Effector memory CD8-positive, alpha-beta T cell (primary cell): ENCODE measurements around the gene UGT1A9.
"Not testable (repeated sequence)": the region's sequence is repeated elsewhere in the genome, so short reads cannot be mapped to it uniquely, and the experiment has no call there.

Experiments used
- ATAC-seq: fragments of 150-1000 bp; cut with Tn5 transposase; replicated peaks from 2 replicates; pipeline ENCODE4 v1.10.0; 2021; ENCODE audit warnings: mild to moderate bottlenecking, moderate library complexity
- DNase-seq, 3 experiments: peaks; one replicate each; pipeline ENCODE4 v3.0.0; 2021
- H3K27ac Mint-ChIP-seq, 2 donors: one replicate each; pipeline ENCODE4 v1.8.0; 2022; ENCODE audit warnings: mild to moderate bottlenecking in 2 of 2, mixed read lengths in 2 of 2, moderate library complexity in 2 of 2
- H3K27me3 Mint-ChIP-seq, 2 donors: one replicate each; pipeline ENCODE4 v1.8.0; 2022; ENCODE audit warnings: mixed read lengths in 2 of 2
- H3K36me3 Mint-ChIP-seq: one replicate; pipeline ENCODE4 v1.8.0; 2022; ENCODE audit warnings: mild to moderate bottlenecking, moderate library complexity, mixed read lengths; ENCODE audit not compliant: insufficient read depth
- H3K4me1 Mint-ChIP-seq, 2 donors: one replicate each; pipeline ENCODE4 v1.8.0; 2022; ENCODE audit warnings: low read depth in 2 of 2, mixed read lengths in 2 of 2
- H3K4me3 Mint-ChIP-seq, 2 donors: one replicate each; pipeline ENCODE4 v1.8.0; 2022; ENCODE audit warnings: mild to moderate bottlenecking in 2 of 2, mixed read lengths in 2 of 2, moderate library complexity in 2 of 2
- H3K9me3 Mint-ChIP-seq, 2 donors: one replicate each; pipeline ENCODE4 v1.8.0; 2022; ENCODE audit warnings: mixed read lengths in 2 of 2

The UGT1A9 gene

GRCh38 chr2:233689031-233689430 is 17.3 kb downstream of the UGT1A9 start:
- DNase-seq (no peak), ATAC-seq (no peak)
- Mint-ChIP-seq H3K9me3 (no peaks in the 10 kb centered on the region), H3K36me3 (no peaks in the 10 kb centered on the region), H3K4me1 (no peaks in the 10 kb centered on the region), H3K27me3 (peaks cover 43 to 69% of the 10 kb centered on the region in 2 donors), H3K4me3 (no peak overlapping the region), H3K27ac (no peak overlapping the region)

- Mint-ChIP-seq H3K27ac (no peak overlapping the region), H3K27me3 (peaks cover 43 to 71% of the 10 kb centered on the region in 2 donors), H3K9me3 (no peaks in the 10 kb centered on the region), H3K4me1 (no peaks in the 10 kb centered on the region), H3K36me3 (no peaks in the 10 kb centered on the region), H3K4me3 (no peak overlapping the region)
- no peak for ATAC-seq
- no peak for DNase-seq
These were observed 17.8 kb downstream of the UGT1A9 start for GRCh38 chr2:233689501-233689900.

DNA sequence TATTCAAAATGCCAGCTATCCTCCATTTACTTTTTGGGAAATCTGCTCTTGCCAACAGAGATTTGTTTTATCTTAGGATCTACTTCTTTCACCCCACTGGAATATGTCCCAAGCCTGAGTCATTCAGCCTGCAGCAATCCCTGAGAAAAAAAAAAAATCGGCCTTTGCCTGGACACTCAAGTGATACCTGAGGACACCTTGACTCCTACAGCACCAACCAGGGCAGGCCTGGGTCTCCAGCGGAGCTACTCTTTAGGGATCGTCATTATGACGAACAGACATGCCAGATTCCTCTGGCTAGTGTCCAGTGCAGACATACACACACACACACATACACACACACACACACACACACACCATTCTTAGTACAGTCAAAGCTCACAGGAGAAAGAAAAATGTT is 18.7 kb downstream of the UGT1A9 start:
- no peak overlapping the region for H3K27ac Mint-ChIP-seq
- H3K36me3 Mint-ChIP-seq: no peaks in the 10 kb centered on the region
- H3K4me3 Mint-ChIP-seq: no peak overlapping the region
- peaks cover 43 to 71% of the 10 kb centered on the region in 2 donors for H3K27me3 Mint-ChIP-seq
- DNase-seq: no peak
- H3K9me3 Mint-ChIP-seq: no peaks in the 10 kb centered on the region
- ATAC-seq: no peak
- no peaks in the 10 kb centered on the region for H3K4me1 Mint-ChIP-seq

DNA sequence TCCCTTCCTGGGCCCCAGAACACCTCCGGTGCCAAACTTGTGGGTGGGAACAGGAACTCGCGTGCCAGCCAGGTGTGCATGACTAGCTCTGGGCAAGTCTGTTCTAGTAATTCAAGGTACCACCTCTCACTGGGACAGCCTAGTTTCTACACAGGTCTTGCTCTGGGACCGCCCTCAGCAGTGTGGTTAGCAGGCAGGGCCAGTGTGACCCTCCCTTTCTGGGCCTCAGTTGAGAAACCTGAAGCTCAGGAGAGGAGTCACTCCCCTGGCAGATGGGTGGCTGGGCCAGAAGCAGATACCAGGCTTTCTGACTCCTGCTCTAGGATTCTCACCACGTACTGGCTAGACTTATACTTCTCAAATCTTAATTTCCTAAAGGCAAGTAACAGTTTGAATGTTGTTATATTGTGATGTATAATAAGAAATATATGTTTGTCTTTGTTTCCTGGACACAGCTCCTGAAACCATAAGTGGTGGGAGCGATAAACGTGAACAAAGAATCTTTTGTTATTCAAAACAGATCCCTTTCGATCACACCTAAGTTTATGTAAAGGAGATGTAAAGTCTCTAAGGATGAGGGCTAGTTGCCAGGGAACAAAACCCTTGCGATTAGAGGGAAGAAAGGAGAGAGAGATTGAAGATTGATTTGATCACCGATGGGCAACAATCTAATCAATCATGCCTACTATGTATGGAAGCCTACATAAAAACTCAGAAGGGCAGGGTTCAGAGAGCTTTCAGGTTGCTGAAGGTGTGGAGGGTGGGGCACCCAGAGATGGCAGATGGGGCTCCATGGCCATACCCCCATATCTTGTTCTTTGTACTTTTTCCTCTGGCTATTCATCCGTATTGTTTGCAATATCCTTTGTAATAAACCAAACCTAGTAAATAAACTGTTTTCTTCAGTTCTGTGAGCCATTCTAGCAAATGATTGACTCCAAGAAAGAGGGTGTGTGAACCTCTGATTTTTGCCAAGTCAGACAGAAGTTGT is 20.0 kb downstream of the UGT1A9 start:
- Mint-ChIP-seq H3K27me3 (peaks cover 39 to 76% of the 10 kb centered on the region in 2 donors), H3K36me3 (peaks cover 4% of the 10 kb centered on the region), H3K4me3 (no peak overlapping the region), H3K27ac (no peak overlapping the region), H3K4me1 (no peaks in the 10 kb centered on the region), H3K9me3 (no peaks in the 10 kb centered on the region)
- no peak for DNase-seq
- no peak for ATAC-seq

- H3K36me3 Mint-ChIP-seq: peaks cover 4% of the 10 kb centered on the region
- H3K4me1 Mint-ChIP-seq: no peaks in the 10 kb centered on the region
- no peaks in the 10 kb centered on the region for H3K9me3 Mint-ChIP-seq
- no peak for DNase-seq
- no peak within 1 kb of the TSS for H3K4me3 Mint-ChIP-seq
- H3K27ac Mint-ChIP-seq: no peak within 1 kb of the TSS
- peaks cover 37 to 77% of the 10 kb centered on the region in 2 donors for H3K27me3 Mint-ChIP-seq
- ATAC-seq: no peak
These were observed 20.9 kb downstream of the UGT1A9 start, which contains the start of gene UGT1A6 for GRCh38 chr2:233692648-233693047. TSS of gene UGT1A6 (plus strand) at chr2:233692890. CDS start at chr2:233693005, 115 bp downstream.

DNA sequence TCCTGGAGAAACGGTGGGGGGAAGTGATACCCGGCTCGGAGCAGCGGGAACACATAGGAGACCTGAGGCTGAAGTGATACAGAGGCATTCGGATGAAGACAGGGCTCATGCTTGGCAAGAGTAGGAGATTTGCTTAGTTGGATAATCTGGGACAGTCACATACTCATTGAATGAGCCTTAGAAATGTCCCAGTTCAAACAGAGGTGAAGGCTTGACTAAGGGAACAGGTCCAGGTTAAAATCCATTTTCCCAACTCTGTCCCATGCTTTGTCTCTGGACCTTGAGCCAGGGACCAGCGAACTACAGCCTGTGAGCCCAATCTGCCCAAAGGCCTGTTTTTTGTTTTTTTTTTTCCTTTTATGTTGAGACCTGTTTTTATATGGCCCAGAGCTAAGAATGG is 22.3 kb downstream of the UGT1A9 start:
- Mint-ChIP-seq H3K9me3 (no peaks in the 10 kb centered on the region), H3K4me3 (no peak overlapping the region), H3K27me3 (peaks cover 28 to 71% of the 10 kb centered on the region in 2 donors), H3K4me1 (no peaks in the 10 kb centered on the region), H3K27ac (no peak overlapping the region), H3K36me3 (peaks cover 4% of the 10 kb centered on the region)
- ATAC-seq (no peak), DNase-seq (no peak)

DNA sequence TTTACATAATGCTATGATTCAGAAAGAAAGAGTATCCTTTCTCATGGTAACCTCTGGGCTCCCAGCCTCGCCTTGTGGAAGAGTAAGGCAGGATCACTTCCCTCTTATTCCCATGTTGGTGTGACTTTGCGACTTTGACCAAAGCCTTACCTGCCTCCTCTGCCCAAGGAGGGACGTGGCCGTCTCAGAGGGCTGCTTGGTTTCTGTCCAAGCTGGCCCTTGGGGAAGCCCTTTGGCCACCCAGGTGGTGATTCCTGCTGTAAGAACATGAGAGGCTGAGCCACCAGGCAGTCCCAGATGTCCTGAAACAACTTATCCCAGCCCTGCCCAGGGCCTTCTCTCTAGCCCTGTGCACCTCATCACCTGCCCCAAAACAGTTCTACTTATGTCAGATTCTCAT is 27.0 kb downstream of the UGT1A9 start:
- H3K36me3 Mint-ChIP-seq: peaks cover 4% of the 10 kb centered on the region
- H3K27me3 Mint-ChIP-seq: peaks cover 35 to 38% of the 10 kb centered on the region in 2 donors
- ATAC-seq: no peak
- no peak overlapping the region for H3K27ac Mint-ChIP-seq
- no peaks in the 10 kb centered on the region for H3K4me1 Mint-ChIP-seq
- H3K4me3 Mint-ChIP-seq: no peak overlapping the region
- H3K9me3 Mint-ChIP-seq: no peaks in the 10 kb centered on the region
- DNase-seq: no peak

DNA sequence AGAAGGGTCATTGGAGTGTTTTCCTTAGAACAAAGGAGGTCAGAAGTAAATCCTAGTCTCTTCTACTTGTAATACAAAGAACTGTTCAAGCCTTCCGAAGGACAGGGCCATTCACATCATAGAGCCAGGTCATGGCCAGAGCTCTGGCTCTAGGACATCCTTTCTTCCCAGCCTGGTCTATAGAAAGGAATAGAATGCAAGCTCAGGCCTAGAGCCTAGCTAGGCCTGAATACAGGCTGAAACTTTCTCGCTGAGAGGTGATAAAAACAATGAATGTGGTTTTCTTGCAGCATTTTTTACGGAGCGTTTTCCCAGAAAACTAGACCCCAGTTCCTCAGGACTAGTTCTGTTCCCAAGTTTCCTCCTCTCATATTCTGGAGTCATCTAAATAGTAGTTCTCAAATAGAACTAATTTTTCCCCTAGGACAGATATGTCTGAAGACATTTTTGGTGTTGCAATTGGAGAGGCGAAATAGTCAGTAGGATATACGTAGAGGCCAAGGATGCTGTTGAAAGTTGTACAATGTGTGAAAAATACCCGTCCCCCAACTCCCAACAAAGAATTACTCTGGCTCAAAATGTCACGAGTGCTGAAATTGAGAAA is 27.8 kb downstream of the UGT1A9 start:
- Mint-ChIP-seq H3K36me3 (peaks cover 4% of the 10 kb centered on the region), H3K4me3 (no peak overlapping the region), H3K9me3 (peaks cover 0 to 2% of the 10 kb centered on the region in 2 donors), H3K27me3 (peaks cover 30 to 44% of the 10 kb centered on the region in 2 donors), H3K4me1 (no peaks in the 10 kb centered on the region), H3K27ac (no peak overlapping the region)
- DNase-seq: no peak
- ATAC-seq: no peak

DNA sequence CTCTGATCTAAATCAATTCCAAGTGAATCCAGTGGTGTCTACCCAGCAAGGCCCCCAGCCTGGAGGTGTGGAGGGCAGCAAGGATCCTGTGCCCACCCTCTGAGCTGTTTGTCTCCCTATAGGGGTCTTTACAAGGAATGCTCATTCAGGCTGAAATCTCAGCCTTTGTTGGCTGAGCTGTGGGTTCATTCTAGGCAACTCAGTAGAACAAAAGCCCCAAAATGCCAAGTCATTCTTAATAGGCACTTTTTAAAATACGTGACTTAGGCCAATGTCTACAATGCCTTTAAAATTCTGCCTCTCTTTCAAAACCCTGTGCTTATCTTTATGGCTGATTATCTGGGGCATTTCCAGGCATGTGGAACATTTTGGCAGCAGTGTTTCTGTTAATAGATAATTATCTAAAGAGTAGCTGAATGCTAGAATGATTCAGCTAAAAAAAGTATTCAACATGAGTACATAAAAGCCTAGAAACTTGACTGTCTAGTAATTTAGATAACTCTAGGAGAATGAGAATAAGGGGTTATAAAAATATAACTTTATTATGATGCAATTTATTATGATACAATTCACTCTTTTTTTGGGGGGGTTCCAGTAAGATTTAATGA is 28.4 kb downstream of the UGT1A9 start:
- Mint-ChIP-seq H3K27me3 (peaks cover 34 to 50% of the 10 kb centered on the region in 2 donors), H3K4me1 (no peaks in the 10 kb centered on the region), H3K36me3 (peaks cover 4% of the 10 kb centered on the region), H3K4me3 (no peak overlapping the region), H3K27ac (no peak overlapping the region), H3K9me3 (peaks cover 0 to 2% of the 10 kb centered on the region in 2 donors)
- ATAC-seq (no peak), DNase-seq (no peak)

GRCh38 chr2:233700842-233701241 is 29.1 kb downstream of the UGT1A9 start:
- not testable (repeated sequence) for DNase-seq, H3K4me1 Mint-ChIP-seq, H3K9me3 Mint-ChIP-seq, H3K36me3 Mint-ChIP-seq, H3K4me3 Mint-ChIP-seq, H3K27ac Mint-ChIP-seq, ATAC-seq
- peaks cover 35 to 57% of the 10 kb centered on the region in 2 donors for H3K27me3 Mint-ChIP-seq

DNA sequence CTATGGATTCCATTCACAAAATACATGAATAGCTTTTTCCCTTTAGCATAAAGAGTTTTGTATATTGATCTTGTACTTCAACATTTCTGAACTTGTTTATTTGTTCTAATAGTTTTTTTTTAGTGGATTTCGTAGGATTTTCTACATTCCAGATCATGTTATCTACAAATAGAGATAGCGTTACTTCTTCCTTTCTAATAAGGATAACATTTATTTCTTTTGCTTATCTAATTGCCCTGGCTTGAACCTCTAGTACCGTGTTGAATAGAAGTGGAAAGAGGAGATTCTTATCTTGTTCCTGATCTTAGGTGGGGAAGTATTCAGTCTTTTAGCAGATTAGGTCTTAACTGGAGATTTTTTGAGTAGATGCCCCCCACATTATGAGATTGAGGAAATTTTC is 30.5 kb downstream of the UGT1A9 start:
- no peak overlapping the region for H3K4me3 Mint-ChIP-seq
- peaks cover 26 to 61% of the 10 kb centered on the region in 2 donors for H3K27me3 Mint-ChIP-seq
- no peak for ATAC-seq
- H3K27ac Mint-ChIP-seq: no peak overlapping the region
- H3K9me3 Mint-ChIP-seq: peaks cover 0 to 2% of the 10 kb centered on the region in 2 donors
- no peaks in the 10 kb centered on the region for H3K4me1 Mint-ChIP-seq
- no peaks in the 10 kb centered on the region for H3K36me3 Mint-ChIP-seq
- no peak for DNase-seq

DNA sequence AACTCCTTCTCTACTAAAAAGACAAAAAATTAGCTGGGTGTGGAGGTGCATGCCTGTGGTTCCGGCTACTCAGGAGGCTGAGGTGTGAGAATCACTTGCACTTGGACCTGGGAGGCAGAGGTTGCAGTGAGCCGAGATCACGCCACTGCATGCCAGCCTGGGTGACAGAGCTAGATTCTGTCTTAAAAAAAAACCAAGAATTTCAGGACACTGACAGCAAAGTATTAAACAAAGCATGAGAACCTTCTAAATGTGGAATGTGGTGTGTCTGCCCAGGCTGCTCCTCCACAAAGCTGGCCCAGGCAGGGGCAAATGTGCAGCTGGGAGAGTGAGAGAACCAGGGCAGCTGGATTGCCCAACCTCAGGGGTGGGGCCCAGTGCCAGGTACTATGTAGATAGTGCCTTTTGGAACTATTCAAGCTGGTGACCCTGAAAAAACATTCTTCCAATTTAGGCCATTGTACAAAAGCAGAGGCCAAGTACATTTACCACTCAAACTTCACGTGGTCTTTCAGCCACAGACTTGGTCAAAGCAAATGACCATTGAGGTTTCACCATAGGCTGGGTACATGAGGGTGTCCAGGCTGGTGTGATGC is 34.3 kb downstream of the UGT1A9 start:
- Mint-ChIP-seq H3K36me3 (no peaks in the 10 kb centered on the region), H3K27me3 (peaks cover 49 to 76% of the 10 kb centered on the region in 2 donors), H3K9me3 (peaks cover 0 to 2% of the 10 kb centered on the region in 2 donors), H3K4me3 (no peak overlapping the region), H3K4me1 (no peaks in the 10 kb centered on the region), H3K27ac (no peak overlapping the region)
- DNase-seq (no peak), ATAC-seq (no peak)

DNA sequence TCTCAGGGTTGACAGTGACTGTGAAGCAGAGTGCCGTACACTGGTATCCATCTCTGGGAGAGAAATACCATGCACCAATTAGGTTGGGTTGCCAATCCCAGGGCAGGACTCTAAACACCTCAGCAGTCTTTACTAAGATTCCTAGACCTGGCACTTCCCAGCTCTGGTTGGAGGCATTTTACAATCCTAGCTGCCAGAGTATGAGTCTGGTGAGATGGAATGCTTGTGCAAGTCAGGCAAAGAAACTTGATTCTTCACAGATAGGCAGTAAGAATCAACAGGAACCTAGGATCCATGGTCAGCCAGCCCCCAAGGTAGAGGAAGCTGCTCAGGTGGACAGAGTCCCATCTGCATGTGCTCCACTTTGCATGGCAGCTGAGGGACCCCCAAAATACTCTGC is 35.0 kb downstream of the UGT1A9 start:
- Mint-ChIP-seq H3K9me3 (peaks cover 0 to 2% of the 10 kb centered on the region in 2 donors), H3K36me3 (no peaks in the 10 kb centered on the region), H3K4me1 (no peaks in the 10 kb centered on the region), H3K27ac (no peak overlapping the region), H3K4me3 (no peak overlapping the region), H3K27me3 (peaks cover 56 to 76% of the 10 kb centered on the region in 2 donors)
- no peak for DNase-seq
- ATAC-seq: no peak
